Progenitor cell of endocrine pancreas (in vitro differentiated cells): Measurements from ENCODE around the gene HCN4. TPM values are rescaled to one million over a fixed set of nuclear protein-coding genes. Genes with fewer than 3 reads are reported as not detected.
"Not testable (repeated sequence)": the region's sequence is repeated elsewhere in the genome, so short reads cannot be mapped to it uniquely, and the experiment has no call there.

Source experiments
- DNase-seq: peaks from one replicate; pipeline ENCODE4 v3.0.0; 2021; ENCODE audit warnings: low spot score; ENCODE audit not compliant: unreplicated experiment
- H3K27ac Mint-ChIP-seq: 2 replicates; pipeline ENCODE4 v1.8.0; 2021; ENCODE audit warnings: mild to moderate bottlenecking, moderate library complexity, mixed read lengths
- H3K27me3 Mint-ChIP-seq: 2 replicates; pipeline ENCODE4 v1.8.0; 2021; ENCODE audit warnings: mixed read lengths
- H3K36me3 Mint-ChIP-seq: 2 replicates; pipeline ENCODE4 v1.8.0; 2022; ENCODE audit warnings: mixed read lengths; ENCODE audit not compliant: insufficient read depth
- H3K4me1 Mint-ChIP-seq: 2 replicates; pipeline ENCODE4 v1.8.0; 2021; ENCODE audit warnings: low read depth, mixed read lengths
- H3K4me3 Mint-ChIP-seq: 2 replicates; pipeline ENCODE4 v1.8.0; 2021; ENCODE audit warnings: low read depth, mild to moderate bottlenecking, moderate library complexity, mixed read lengths
- H3K9me3 Mint-ChIP-seq: 2 replicates; pipeline ENCODE4 v1.8.0; 2021; ENCODE audit warnings: low read depth, mixed read lengths
- total RNA-seq: library from RNA; stranded (reverse); gene quantifications from 2 replicates; pipeline ENCODE4 v1.2.1, GENCODE V29; 2021
- TF ChIP-seq, protein P1 (sequence below): fragments of 200-600 bp; sonication (generic); IDR thresholded peaks from one replicate; pipeline ENCODE4 v1.5.0; 2021; ENCODE audit warnings: antibody characterized with exemption, mild to moderate bottlenecking; ENCODE audit not compliant: unreplicated experiment

The HCN4 gene
- total RNA-seq, 1 donor from 2014 or later, result 4.9 TPM

GRCh38 chr15:73317651-73318462 lies 50.9 kb downstream of the HCN4 start:
- Mint-ChIP-seq H3K27ac (no peak overlapping the region), H3K36me3 (no peaks in the 10 kb centered on the region), H3K27me3 (no peaks in the 10 kb centered on the region), H3K9me3 (no peaks in the 10 kb centered on the region), H3K4me1 (no peaks in the 10 kb centered on the region), H3K4me3 (no peak overlapping the region)
- TF ChIP-seq, protein P1, sequence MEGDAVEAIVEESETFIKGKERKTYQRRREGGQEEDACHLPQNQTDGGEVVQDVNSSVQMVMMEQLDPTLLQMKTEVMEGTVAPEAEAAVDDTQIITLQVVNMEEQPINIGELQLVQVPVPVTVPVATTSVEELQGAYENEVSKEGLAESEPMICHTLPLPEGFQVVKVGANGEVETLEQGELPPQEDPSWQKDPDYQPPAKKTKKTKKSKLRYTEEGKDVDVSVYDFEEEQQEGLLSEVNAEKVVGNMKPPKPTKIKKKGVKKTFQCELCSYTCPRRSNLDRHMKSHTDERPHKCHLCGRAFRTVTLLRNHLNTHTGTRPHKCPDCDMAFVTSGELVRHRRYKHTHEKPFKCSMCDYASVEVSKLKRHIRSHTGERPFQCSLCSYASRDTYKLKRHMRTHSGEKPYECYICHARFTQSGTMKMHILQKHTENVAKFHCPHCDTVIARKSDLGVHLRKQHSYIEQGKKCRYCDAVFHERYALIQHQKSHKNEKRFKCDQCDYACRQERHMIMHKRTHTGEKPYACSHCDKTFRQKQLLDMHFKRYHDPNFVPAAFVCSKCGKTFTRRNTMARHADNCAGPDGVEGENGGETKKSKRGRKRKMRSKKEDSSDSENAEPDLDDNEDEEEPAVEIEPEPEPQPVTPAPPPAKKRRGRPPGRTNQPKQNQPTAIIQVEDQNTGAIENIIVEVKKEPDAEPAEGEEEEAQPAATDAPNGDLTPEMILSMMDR, result no peak
- DNase-seq, result no peak

DNA sequence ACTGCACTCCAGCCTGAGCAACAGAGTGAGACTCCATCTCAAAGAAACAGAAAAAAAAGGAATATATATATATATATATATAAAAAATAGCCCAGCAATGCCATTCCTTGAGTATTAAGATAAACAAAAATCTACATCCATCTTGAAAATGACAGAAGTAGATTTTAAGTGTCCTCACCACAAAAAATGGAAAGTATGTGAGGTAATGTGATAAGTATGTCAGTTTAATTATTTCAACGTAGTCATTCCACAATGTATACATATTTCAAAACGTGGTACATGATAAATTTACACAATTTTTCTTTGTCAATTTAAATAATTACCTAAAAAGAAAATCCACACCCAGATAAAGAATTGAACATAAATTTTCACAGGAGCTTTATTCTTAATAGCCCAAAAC lies 54.9 kb downstream of the HCN4 start:
- Mint-ChIP-seq H3K4me1 (no peaks in the 10 kb centered on the region), H3K9me3 (no peaks in the 10 kb centered on the region)

DNA sequence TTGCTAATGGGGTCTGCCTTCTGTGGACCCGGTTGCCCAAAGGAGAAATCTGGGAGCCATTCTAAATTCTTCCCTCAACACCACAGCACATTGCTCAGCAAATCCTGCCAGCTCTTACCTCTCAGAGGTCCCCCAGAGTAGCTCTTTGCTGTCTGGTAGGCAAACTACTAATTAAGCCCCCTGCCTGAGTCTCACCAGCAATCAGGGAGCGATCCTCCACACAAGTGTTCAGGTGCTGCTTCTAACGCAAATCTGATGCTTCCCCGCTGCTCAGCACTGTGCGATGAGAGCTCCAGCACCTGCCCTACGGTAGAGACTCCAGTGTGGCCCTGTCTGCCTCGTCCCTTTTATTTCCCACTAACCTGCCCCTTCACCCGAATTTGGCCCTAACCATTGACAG lies 60.5 kb downstream of the HCN4 start:
- H3K27ac Mint-ChIP-seq, result no peak overlapping the region
- H3K9me3 Mint-ChIP-seq, result no peaks in the 10 kb centered on the region
- H3K36me3 Mint-ChIP-seq, result peaks cover 13% of the 10 kb centered on the region
- no peak overlapping the region for H3K4me3 Mint-ChIP-seq
- H3K4me1 Mint-ChIP-seq, result no peaks in the 10 kb centered on the region
- DNase-seq, result no peak
- TF ChIP-seq, protein P1, result no peak
- H3K27me3 Mint-ChIP-seq, result no peaks in the 10 kb centered on the region

More for the DNA sequence above, 54.9 kb downstream of the HCN4 start:
- Mint-ChIP-seq H3K27ac (no peak overlapping the region), H3K36me3 (peaks cover 5% of the 10 kb centered on the region), H3K4me3 (no peak overlapping the region), H3K27me3 (no peaks in the 10 kb centered on the region)
- TF ChIP-seq, protein P1, result no peak
- DNase-seq, result no peak

GRCh38 chr15:73305331-73306211 lies 63.2 kb downstream of the HCN4 start:
- H3K27ac Mint-ChIP-seq, result peak overlapping the region; percentile 69
- TF ChIP-seq, protein P1, result peak; percentile 68

DNA sequence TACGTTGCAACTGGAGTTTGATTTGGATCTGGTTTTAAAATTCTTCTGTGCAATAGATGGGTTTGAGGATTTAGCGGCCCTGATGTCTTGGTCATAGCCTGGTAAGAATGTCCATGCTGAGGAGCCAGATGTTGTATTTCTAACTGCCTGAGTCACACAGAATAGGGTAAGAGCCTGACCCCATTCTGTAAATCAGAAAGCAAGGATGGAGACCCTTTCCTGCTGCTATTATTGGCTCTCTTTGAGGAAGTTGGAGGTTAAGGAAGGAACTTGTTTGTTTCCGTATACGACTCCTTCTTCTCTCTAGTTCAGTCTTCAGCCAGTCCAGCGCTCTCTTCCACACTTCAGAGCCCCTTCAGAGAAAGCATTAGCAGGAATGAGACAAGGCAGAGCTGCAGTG lies 65.1 kb downstream of the HCN4 start:
- peaks cover 21% of the 10 kb centered on the region for H3K36me3 Mint-ChIP-seq
- no peak overlapping the region for H3K27ac Mint-ChIP-seq
- DNase-seq, result no peak
- no peaks in the 10 kb centered on the region for H3K4me1 Mint-ChIP-seq
- H3K4me3 Mint-ChIP-seq, result no peak overlapping the region
- no peaks in the 10 kb centered on the region for H3K9me3 Mint-ChIP-seq
- TF ChIP-seq, protein P1, result no peak
- H3K27me3 Mint-ChIP-seq, result no peaks in the 10 kb centered on the region

More at GRCh38 chr15:73305331-73306211, 63.2 kb downstream of the HCN4 start:
- H3K36me3 Mint-ChIP-seq, result peaks cover 15% of the 10 kb centered on the region
- H3K4me3 Mint-ChIP-seq, result no peak overlapping the region
- no peaks in the 10 kb centered on the region for H3K9me3 Mint-ChIP-seq
- no peaks in the 10 kb centered on the region for H3K27me3 Mint-ChIP-seq
- no peaks in the 10 kb centered on the region for H3K4me1 Mint-ChIP-seq
- no peak for DNase-seq

DNA sequence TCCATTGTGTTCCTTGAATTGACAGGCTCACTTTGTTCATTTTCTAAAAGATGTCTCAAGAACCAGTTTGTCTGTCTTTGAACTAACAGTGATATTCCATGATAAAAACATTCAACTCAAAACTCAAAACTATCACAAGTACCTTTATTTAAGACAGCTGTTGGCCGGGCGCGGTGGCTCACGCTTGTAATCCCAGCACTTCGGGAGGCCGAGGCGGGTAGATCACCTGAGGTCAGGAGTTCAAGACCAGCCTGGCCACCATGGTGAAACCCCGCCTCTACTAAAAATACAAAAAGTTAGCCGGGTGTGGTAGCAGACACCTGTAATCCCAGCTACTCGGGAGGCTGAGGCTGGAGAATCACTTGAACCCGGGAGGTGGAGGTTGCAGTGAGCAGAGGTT lies 68.5 kb downstream of the HCN4 start:
- peaks cover 18% of the 10 kb centered on the region for H3K36me3 Mint-ChIP-seq
- not testable (repeated sequence) for H3K27ac Mint-ChIP-seq, H3K4me3 Mint-ChIP-seq, H3K27me3 Mint-ChIP-seq, H3K4me1 Mint-ChIP-seq, H3K9me3 Mint-ChIP-seq, DNase-seq
